ENCODE data around the gene IFI35. TPM values are rescaled to one million over a fixed set of nuclear protein-coding genes. Genes with fewer than 3 reads are reported as not detected.

IFI35 gene
- total and polyA plus RNA-seq, 9 of the 15 experiments (the other 6 are each of a cell fraction or from before 2014, with no cell fraction given), result 4.4 to 13.1 (median 10.2) TPM

GRCh38 chr17:42980766-42981397 is 25.7 kb upstream of the IFI35 start (continued):
- TF ChIP-seq ATF1 (CRISPR knock-in tag; IDR thresholded peaks at IDR 0.05) (no peak), ATF1 (tag; IDR thresholded peaks at IDR 0.05) (peak; percentile 75; the same call in 1 of the 2 replicates), BRCA1 (IDR thresholded peaks at IDR 0.05) (no peak), BRCA1 (CRISPR knock-in tag; IDR thresholded peaks at IDR 0.05) (no peak), CBX3 (IDR thresholded peaks at IDR 0.05; ENCODE audit: borderline replicate concordance in 1 of 2, low read length in 2 of 2) (peak in 1 of 2 experiments; percentile 61; a peak in 1 of 3 replicates), TBP (optimal IDR thresholded peaks at IDR 0.05; ENCODE audit: low read depth, low read length) (peak; percentile 11), ZBTB1 (CRISPR knock-in tag; IDR thresholded peaks at IDR 0.05; ENCODE audit: borderline replicate concordance, low read depth) (peak; percentile 86; the same call in 1 of the 2 replicates), DDX20 (tag; IDR thresholded peaks at IDR 0.05; ENCODE audit: low read depth) (no peak), STAG1 (CRISPR knock-in tag; IDR thresholded peaks at IDR 0.05; ENCODE audit: borderline replicate concordance) (peak; percentile 42; the same call in 1 of the 2 replicates), CBX8 (IDR thresholded peaks at IDR 0.05; ENCODE audit: borderline replicate concordance, extremely low read depth, low read depth, low read length, poor library complexity, severe bottlenecking) (no peak), REST (IDR thresholded peaks at IDR 0.05; ENCODE audit: borderline replicate concordance) (peak; percentile 54; the same call in 1 of the 2 replicates), REST (CRISPR knock-in tag; IDR thresholded peaks at IDR 0.05; ENCODE audit: low read depth) (no peak), SUPT5H (IDR thresholded peaks at IDR 0.05) (peak; percentile 56), POLR2B (IDR thresholded peaks at IDR 0.05; ENCODE audit: low read depth, partially characterized antibody) (peak; percentile 16), POLR2A (conservative IDR thresholded peaks at IDR 0.05) (peak; percentile 57; the same call in 1 of the 2 replicates), RAD21 (CRISPR knock-in tag; conservative IDR thresholded peaks at IDR 0.05 in 1 of 2, IDR thresholded peaks at IDR 0.05 in 1 of 2) (peak in 1 of 2 experiments; percentile 61; a peak in 2 of 4 replicates), E2F3 (CRISPR knock-in tag; IDR thresholded peaks at IDR 0.05) (no peak), CBFA2T3 (IDR thresholded peaks at IDR 0.05) (0 out of 2 replicates have a peak, but pooled peaks have one; percentile 10), MCM3 (IDR thresholded peaks at IDR 0.05) (no peak), EP400 (IDR thresholded peaks at IDR 0.05) (peak; percentile 44; the same call in 1 of the 2 replicates), FOXP1 (CRISPR knock-in tag; IDR thresholded peaks at IDR 0.05) (0 out of 2 replicates have a peak, but pooled peaks have one; percentile 70), SAP30 (IDR thresholded peaks at IDR 0.05; ENCODE audit: borderline replicate concordance, insufficient read depth, low read depth, low read length, poor library complexity, severe bottlenecking) (no peak), DACH1 (IDR thresholded peaks at IDR 0.05; ENCODE audit: partially characterized antibody) (no peak), NCOA6 (IDR thresholded peaks at IDR 0.05) (no peak)
